ENCODE measurements around the gene MEGF6.

- TF ChIP-seq CTCF (IDR thresholded peaks at IDR 0.05) (no peak), ZFX (IDR thresholded peaks at IDR 0.05; ENCODE audit: borderline replicate concordance) (no peak)
These were observed 137.9 kb downstream of the MEGF6 start for GRCh38 chr1:3473381-3473844.
